Right atrium auricular region (tissue), 2 donors: ENCODE results near the gene RAB40A. TPM values are rescaled to one million over a fixed set of nuclear protein-coding genes. Genes with fewer than 3 reads are reported as not detected.

Experiments used
- DNase-seq: peaks from one replicate; pipeline ENCODE4 v3.0.0-alpha.2; 2019; ENCODE audit warnings: low spot score
- H3K27ac ChIP-seq, 2 donors: fragments of 200-600 bp; sonication (generic); 1 replicate in 1 of 2; 2 replicates in 1 of 2; pipeline ENCODE4 v1.5.1; 2016 to 2019
- H3K27me3 ChIP-seq, 2 donors: fragments of 200-600 bp; sonication (generic); one replicate each; pipeline versions ENCODE4 v1.5.1 to v1.6.0; 2017 to 2019
- H3K36me3 ChIP-seq: fragments of 200-600 bp; sonication (generic); one replicate; pipeline ENCODE4 v1.5.1; 2016
- H3K4me1 ChIP-seq, 2 donors: fragments of 200-600 bp; sonication (generic); one replicate each; pipeline versions ENCODE4 v1.5.1 to v1.6.0; 2017 to 2019
- H3K4me3 ChIP-seq, 2 donors: fragments of 200-600 bp; sonication (generic); 1 replicate in 1 of 2; 2 replicates in 1 of 2; pipeline ENCODE4 v1.5.1; 2017 to 2019; ENCODE audit warnings: mild to moderate bottlenecking in 1 of 2, moderate library complexity in 1 of 2
- H3K9me3 ChIP-seq, 2 donors: fragments of 200-600 bp; sonication (generic); one replicate each; pipeline ENCODE4 v1.5.1; 2019
- total RNA-seq, 2 donors: library from RNA; depleted of rRNA; stranded (reverse); fragments of >200 nt; gene quantifications; one replicate each; pipeline ENCODE4 v1.1.0, GENCODE V29; 2016
- TF ChIP-seq, protein P1 (sequence below), 2 donors: fragments of 200-600 bp; sonication (generic); IDR thresholded peaks; one replicate each; pipeline ENCODE4 v1.5.1; 2019; ENCODE audit warnings: antibody characterized with exemption in 2 of 2

The RAB40A gene
- total RNA-seq, 2 donors from 2014 or later = 0.31 TPM; not detected in 1

DNA sequence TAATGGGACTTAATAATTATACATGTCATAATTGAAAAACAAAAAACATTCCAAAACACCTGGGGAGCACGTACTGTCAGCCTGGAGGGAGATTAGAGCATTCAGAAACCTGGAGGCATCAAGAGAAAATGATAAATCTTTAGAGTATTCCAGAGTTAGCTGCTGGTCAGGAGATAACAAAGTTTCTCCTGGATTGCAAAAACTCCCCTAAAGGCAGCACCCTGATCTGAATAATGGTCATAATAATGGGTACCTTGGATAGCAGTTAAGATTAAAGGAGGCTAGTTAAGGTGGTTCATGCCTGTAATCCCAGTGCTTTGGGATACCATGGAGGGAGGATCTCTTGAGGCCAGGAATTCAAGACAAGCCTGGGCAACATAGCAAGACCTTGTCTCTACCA is 15.9 kb upstream of the RAB40A start:
- Histone ChIP-seq H3K4me1 (no peaks in the 10 kb centered on the region), H3K27ac (peak overlapping the region in 1 of 2 donors; percentile 15), H3K36me3 (no peaks in the 10 kb centered on the region), H3K9me3 (no peaks in the 10 kb centered on the region), H3K27me3 (no peaks in the 10 kb centered on the region), H3K4me3 (no peak overlapping the region)
- no peak for DNase-seq
- TF ChIP-seq, protein P1, sequence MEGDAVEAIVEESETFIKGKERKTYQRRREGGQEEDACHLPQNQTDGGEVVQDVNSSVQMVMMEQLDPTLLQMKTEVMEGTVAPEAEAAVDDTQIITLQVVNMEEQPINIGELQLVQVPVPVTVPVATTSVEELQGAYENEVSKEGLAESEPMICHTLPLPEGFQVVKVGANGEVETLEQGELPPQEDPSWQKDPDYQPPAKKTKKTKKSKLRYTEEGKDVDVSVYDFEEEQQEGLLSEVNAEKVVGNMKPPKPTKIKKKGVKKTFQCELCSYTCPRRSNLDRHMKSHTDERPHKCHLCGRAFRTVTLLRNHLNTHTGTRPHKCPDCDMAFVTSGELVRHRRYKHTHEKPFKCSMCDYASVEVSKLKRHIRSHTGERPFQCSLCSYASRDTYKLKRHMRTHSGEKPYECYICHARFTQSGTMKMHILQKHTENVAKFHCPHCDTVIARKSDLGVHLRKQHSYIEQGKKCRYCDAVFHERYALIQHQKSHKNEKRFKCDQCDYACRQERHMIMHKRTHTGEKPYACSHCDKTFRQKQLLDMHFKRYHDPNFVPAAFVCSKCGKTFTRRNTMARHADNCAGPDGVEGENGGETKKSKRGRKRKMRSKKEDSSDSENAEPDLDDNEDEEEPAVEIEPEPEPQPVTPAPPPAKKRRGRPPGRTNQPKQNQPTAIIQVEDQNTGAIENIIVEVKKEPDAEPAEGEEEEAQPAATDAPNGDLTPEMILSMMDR (IDR thresholded peaks at IDR 0.05) = no peak

DNA sequence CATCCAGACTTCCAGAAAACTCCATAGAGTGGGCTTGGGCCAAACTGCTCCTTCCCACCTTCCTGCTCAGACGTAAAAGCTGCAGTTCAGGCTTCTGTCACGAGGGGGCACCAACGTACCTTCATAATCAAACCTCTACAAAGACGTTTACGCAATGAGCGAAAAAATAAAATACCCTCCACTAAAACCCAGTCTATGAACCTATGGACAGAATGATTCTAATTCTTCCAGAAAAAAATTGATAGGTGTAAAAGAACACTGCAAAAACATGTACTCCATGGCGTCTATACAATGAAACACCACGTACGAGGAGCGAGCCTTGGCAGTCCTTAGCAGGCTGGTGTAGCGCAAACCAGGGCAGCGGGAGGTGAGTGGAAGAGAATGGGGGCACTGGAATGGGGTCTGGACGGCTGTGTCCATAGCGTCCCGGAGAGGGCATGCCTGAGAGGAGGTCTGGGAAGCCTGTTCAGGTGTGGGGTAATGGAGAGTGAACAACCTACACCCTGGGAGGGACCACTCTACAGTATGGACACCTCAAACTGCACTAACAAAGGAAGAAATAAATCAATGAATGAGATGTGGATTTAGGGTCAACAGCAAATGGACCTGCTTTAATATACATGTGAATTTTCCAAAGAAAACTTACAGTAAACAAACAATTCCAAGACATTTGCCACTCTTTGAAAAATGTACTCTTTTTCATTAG is 14.4 kb upstream of the RAB40A start:
- H3K27me3 ChIP-seq = no peaks in the 10 kb centered on the region
- no peaks in the 10 kb centered on the region for H3K36me3 ChIP-seq
- H3K27ac ChIP-seq = no peak overlapping the region
- peak; percentile 90 for DNase-seq
- no peaks in the 10 kb centered on the region for H3K9me3 ChIP-seq
- TF ChIP-seq, protein P1 (IDR thresholded peaks at IDR 0.05) = peak; percentile 64 to 88
- H3K4me1 ChIP-seq = no peaks in the 10 kb centered on the region
- peak overlapping the region; percentile 24 to 36 for H3K4me3 ChIP-seq

DNA sequence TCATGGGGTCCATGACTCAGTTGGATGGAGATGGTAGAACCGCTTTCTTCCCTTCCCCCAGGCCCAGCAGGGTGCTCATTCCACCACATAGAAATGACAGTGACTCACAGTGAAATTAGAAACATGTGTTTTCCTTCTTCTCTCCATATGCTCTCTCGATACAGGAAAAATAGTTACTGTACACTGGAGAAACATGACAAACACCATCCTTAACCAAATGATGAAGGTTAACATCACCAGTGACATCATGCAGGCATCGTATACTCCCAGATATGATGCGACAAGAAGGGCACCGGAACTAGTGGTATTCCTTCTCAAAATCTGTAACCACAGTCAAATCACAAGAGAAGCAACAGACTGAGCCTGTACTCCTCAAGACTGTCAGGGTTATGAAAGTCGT is 11.7 kb upstream of the RAB40A start:
- Histone ChIP-seq H3K27ac (no peak overlapping the region), H3K27me3 (no peaks in the 10 kb centered on the region), H3K4me3 (no peak overlapping the region), H3K36me3 (no peaks in the 10 kb centered on the region), H3K9me3 (no peaks in the 10 kb centered on the region), H3K4me1 (no peaks in the 10 kb centered on the region)
- TF ChIP-seq, protein P1 (IDR thresholded peaks at IDR 0.05) = no peak
- DNase-seq = no peak

DNA sequence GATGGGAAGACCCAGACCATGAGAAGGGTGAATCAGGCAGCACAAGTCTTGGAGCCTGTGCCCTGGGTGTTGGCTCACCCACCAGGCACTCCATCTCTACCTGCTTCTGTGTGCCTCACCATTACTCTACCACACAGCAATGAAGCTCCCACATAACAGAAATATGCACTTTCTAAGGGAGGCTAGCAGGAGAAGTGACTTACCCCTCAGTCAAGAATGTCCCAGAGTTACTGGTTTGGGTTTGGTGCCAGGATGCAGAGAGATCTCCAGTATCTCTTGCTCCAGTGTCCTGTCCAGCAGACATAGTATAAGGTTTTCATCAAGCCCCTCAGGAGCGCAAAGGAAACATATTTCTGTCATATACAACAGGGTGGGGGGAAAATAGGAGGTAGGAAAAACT is 11.3 kb upstream of the RAB40A start:
- H3K4me1 ChIP-seq = no peaks in the 10 kb centered on the region
- no peaks in the 10 kb centered on the region for H3K36me3 ChIP-seq
- H3K9me3 ChIP-seq = no peaks in the 10 kb centered on the region
- no peak overlapping the region for H3K27ac ChIP-seq
- DNase-seq = no peak
- TF ChIP-seq, protein P1 (IDR thresholded peaks at IDR 0.05) = no peak
- no peaks in the 10 kb centered on the region for H3K27me3 ChIP-seq
- H3K4me3 ChIP-seq = no peak overlapping the region

DNA sequence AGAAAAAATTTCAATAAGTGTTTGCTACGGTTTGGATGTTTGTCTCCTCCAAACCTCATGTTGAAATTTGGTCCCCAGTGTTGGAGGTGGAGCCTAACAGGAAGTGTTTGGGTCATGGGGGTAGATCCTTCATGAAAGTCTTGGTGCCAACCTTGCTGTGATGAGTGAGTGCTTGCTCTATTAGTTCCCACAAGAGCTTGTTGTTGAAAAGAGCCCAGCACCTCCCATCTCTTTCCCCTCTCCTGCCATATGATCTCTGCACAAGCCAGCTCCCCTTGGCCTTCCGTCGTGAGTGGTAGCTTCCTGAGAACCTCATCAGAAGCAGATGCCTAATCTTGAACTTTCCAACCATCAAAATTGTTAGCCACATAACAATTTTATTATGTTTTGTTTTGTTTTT is 10.3 kb upstream of the RAB40A start:
- Histone ChIP-seq H3K4me1 (no peaks in the 10 kb centered on the region), H3K27me3 (no peaks in the 10 kb centered on the region), H3K36me3 (no peaks in the 10 kb centered on the region), H3K27ac (no peak overlapping the region), H3K9me3 (no peaks in the 10 kb centered on the region), H3K4me3 (no peak overlapping the region)
- DNase-seq = no peak
- TF ChIP-seq, protein P1 (IDR thresholded peaks at IDR 0.05) = no peak

DNA sequence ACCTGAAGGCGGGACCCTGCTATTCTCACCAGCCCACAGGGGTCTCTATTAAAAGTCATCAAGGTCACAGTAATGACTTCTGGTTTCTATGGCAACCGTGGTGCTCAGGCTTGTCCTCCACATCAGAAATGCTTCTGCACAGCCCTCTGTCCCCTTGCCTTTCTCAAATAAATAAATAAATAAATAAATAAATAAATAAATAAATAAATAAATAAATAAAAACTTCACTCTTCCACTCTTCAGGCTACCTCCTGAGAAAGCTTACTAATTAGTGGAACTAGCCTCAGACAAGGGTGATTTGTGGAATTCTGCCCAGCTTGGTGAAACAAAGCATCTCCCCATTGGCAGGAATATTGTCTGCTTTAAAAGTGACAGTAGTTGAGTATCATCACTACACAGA is 5.5 kb upstream of the RAB40A start:
- no peaks in the 10 kb centered on the region for H3K9me3 ChIP-seq
- DNase-seq = no peak
- no peaks in the 10 kb centered on the region for H3K36me3 ChIP-seq
- no peak overlapping the region for H3K4me3 ChIP-seq
- no peaks in the 10 kb centered on the region for H3K27me3 ChIP-seq
- no peak overlapping the region for H3K27ac ChIP-seq
- TF ChIP-seq, protein P1 (IDR thresholded peaks at IDR 0.05) = no peak
- H3K4me1 ChIP-seq = no peaks in the 10 kb centered on the region
